Omental fat pad (tissue), 4 donors: Measurements from ENCODE around the gene SH3PXD2A. TPM values are rescaled to one million over a fixed set of nuclear protein-coding genes. Genes with fewer than 3 reads are reported as not detected.

Experiments used
- ATAC-seq: fragments of 150-250 bp; one replicate; pipeline ENCODE4 v1.9.1; 2016; ENCODE audit warnings: mild to moderate bottlenecking, moderate library complexity; ENCODE audit not compliant: low FRiP score
- DNase-seq: peaks from one replicate; pipeline ENCODE4 v3.0.0-alpha.2; 2019; ENCODE audit warnings: low spot score
- total RNA-seq, 4 donors: library from RNA; depleted of rRNA; stranded (reverse); fragments of >200 nt; gene quantifications; one replicate each; pipeline ENCODE4 v1.1.0, GENCODE V29; 2016
- TF ChIP-seq, protein P1 (sequence below), 3 donors: fragments of 450-650 bp; IDR thresholded peaks; one replicate each; pipeline ENCODE4 v1.5.1; 2016 to 2017; ENCODE audit warnings: antibody characterized with exemption in 3 of 3, mild to moderate bottlenecking in 3 of 3, moderate library complexity in 2 of 3

The SH3PXD2A gene
- total RNA-seq, 4 donors from 2014 or later: 21.0 to 36.3 (median 22.5) TPM

DNA sequence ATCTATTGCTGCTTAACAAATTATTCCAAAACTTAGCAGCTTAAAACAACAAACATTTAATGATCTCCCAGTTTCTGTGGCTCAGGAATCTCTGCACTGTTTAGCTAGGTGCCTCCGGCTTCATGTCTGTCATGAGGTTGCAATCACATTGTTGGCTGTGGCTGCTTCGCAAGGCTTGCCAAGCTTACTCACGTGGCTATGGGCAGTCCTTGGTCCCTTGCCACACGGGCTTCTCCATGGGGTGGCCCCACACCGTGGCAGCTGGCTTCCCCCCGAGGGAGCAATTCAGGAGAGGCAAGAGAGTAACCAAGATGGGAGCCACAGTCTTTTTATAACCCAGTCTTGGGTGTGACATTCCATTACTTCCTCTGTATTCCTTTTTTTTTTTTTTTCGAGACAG is 294.5 kb downstream of the SH3PXD2A start:
- TF ChIP-seq, protein P1, sequence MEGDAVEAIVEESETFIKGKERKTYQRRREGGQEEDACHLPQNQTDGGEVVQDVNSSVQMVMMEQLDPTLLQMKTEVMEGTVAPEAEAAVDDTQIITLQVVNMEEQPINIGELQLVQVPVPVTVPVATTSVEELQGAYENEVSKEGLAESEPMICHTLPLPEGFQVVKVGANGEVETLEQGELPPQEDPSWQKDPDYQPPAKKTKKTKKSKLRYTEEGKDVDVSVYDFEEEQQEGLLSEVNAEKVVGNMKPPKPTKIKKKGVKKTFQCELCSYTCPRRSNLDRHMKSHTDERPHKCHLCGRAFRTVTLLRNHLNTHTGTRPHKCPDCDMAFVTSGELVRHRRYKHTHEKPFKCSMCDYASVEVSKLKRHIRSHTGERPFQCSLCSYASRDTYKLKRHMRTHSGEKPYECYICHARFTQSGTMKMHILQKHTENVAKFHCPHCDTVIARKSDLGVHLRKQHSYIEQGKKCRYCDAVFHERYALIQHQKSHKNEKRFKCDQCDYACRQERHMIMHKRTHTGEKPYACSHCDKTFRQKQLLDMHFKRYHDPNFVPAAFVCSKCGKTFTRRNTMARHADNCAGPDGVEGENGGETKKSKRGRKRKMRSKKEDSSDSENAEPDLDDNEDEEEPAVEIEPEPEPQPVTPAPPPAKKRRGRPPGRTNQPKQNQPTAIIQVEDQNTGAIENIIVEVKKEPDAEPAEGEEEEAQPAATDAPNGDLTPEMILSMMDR (IDR thresholded peaks at IDR 0.05): no peak
- DNase-seq: no peak
- ATAC-seq: no peak

DNA sequence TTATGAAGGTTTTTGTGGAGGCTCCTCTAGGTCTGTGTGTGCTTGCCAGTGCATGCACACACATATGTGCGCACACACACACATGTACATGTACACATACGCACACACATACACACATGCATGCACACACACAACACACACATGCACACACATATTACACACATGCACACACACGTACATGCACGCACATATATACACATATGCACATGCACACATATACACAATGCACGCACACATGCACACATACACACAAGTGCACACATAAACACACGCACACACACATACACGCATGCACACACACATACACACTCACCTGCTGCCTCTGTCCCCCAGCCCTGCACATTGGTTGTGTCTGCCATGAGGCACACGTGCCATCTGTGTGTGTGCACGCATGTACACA is 295.6 kb downstream of the SH3PXD2A start:
- no peak for DNase-seq
- no peak for ATAC-seq
- TF ChIP-seq, protein P1 (IDR thresholded peaks at IDR 0.05): no peak

DNA sequence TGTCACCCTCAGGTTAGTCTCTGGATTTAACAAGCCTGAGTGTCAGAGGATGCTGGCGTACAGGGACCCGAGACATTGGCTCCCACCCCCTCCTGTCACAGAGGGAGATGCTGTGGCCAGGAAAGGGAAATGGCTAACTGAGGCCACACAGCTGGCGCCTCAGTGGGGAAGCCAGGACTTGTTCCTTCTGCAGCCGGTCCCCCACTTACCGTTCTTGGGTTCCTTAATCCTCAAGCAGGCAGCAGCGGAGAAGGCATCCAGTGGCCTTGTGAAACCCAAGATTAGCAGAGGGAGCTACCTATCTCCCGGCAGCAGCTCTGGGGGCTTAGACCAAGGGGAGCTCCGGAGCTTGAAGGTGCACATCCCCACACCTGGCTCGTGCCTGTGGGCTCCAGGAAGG is 296.5 kb downstream of the SH3PXD2A start:
- no peak for DNase-seq
- ATAC-seq: no peak
- TF ChIP-seq, protein P1 (IDR thresholded peaks at IDR 0.05): no peak

DNA sequence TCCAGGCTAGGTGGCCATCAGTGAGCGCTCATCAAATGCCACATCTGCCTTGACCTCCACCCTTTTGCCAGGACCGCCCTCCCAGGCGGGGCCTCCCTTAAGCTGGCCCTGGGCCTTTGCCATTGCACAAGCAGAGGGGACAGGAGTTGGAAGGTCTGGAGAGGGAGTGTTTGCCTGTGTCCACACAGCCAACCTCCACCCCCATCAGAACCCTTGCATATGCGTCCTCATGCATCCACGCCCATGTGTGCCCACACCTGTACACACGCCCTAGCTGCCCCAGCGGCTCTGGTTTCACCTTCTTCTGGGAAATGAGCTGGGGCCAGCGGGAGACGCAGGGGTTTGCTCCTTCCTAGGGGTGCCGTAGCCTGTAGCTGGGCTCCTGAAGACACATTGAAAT is 297.9 kb downstream of the SH3PXD2A start:
- no peak for DNase-seq
- TF ChIP-seq, protein P1 (IDR thresholded peaks at IDR 0.05): no peak
- ATAC-seq: no peak

DNA sequence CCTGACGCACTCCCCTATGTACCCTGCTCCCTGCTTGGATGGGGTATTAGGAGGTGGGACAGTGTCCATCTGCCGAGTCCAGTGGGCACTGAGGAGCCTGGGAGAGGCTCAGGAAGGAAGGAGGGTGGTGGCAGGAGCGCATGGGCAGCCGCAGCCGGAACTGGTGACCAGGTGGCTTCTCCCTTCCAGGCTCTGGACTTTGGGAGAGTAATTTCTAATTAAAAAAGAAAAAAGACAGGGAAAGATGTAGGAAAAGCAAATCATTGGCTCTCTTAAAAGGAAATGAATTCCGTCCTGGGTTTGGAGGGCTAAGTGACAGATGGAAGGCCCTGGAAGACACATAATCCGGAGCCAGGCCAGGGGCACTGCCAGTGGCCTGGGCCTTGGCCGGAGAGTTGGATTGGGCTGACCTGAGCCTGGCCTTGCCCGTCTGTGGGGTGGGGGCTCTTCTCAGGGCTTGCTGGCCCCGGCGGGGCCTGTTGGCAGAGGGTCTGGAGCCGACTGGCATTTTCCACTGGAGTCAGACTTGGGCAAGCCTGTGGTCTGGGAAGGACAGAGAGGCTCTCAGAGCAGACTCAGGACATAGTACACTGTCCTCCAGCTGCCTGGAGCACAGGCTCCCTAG is 298.9 kb downstream of the SH3PXD2A start:
- TF ChIP-seq, protein P1 (IDR thresholded peaks at IDR 0.05): no peak
- no peak for ATAC-seq
- no peak for DNase-seq

DNA sequence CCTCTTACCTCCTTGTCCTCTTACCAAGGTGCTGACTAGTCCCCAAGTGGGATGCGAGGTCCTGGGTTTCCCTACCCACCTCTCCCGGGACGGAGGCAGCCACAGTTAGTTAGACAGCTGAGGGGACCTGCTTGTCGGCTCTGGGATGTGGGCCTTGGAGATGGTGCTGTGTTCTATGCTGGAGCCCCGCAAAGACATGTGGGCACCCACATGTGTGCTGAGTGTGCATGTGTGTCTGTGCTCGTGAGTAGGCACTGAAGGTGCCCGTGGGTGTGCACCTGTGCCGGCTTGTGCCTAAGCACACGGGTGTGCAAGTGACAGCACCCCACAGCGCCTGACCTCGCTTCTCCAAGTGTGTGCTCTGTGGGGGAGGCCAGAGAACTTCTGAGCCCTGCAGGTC is 299.7 kb downstream of the SH3PXD2A start:
- DNase-seq (no peak), ATAC-seq (no peak)
- TF ChIP-seq, protein P1 (IDR thresholded peaks at IDR 0.05): no peak

DNA sequence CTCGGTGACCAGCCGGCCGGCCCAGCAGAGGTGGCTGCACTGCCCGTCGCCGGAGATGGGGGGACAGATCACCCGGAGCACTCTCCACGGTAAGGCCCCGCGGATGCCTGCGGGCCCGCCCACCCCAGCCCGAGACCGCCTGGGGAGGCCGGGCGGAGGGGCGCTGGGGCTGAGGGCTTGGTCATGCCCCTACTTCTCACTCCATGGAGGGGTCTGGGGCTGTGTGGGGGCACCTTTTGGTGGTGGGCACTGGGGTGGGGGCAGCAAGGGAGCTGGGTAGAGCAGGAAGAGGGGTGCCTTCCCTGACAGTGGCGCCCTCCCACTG is 300.1 kb downstream of the SH3PXD2A start:
- no peak for DNase-seq
- TF ChIP-seq, protein P1 (IDR thresholded peaks at IDR 0.05): no peak
- ATAC-seq: peak; percentile 14
